ENCODE data around the gene INMT.
A peak's percentile ranks its signal among the peaks of the same experiment; 100 is the strongest.

- TF ChIP-seq POLR2A (IDR thresholded peaks at IDR 0.05): no peak
- no peak for TF ChIP-seq POLR2AphosphoS5 (IDR thresholded peaks at IDR 0.05)
- peak in 2 of 4 experiments; percentile 7 to 13 for TF ChIP-seq CTCF (IDR thresholded peaks at IDR 0.05)
- no peak for TF ChIP-seq EP300 (IDR thresholded peaks at IDR 0.05)
Measured at GRCh38 chr7:30755384-30756154, 3.6 kb downstream of the INMT start.
